Measurements from ENCODE around the gene CDC16.

The CDC16 gene

GRCh38 chr13:114304346-114305034 is 69.8 kb downstream of the CDC16 start:
- no peak for DNase-seq

DNA sequence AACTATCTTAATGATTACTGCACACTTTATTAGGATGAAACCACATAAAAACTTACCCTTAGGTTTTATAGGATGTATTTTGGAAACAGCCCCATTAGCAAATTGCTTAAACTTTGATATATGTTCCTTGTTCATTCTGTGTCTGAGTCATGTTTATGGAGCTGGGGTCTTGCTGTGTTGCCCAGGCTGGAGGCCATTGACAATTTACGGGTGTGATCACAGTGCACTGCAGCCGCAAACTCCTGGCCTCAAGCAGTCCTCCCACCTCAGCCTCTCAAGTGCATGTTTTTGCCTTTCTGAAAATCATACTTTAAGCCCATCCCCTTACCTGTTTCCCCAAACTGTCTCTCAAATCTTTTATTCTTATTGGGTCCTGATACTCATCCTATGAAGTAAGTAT is 74.4 kb downstream of the CDC16 start:
- no peak for DNase-seq

- no peak for DNase-seq
Measured at GRCh38 chr13:114309806-114310410, 75.2 kb downstream of the CDC16 start.

GRCh38 chr13:114310956-114311355 is 76.3 kb downstream of the CDC16 start:
- no peak for DNase-seq

DNA sequence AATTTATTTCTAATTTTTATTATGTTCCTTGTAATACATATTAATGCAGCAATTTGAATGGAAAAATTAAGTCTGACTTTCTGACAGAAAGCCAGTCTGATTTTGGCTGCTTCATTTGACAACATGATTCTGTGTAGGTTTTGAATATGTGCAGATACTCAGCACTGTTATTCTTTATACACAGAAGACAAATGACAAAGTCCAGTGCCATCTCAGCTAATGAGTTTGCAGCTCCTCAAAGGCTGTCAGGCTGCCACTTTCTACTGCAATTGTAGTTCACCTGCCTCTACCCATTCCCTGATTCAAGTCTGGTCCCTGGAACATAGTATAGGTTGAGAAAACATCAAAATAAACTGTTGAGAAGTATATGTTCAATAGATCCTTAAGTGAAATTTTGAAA is 76.7 kb downstream of the CDC16 start:
- no peak for DNase-seq

- DNase-seq = no peak
Measured at GRCh38 chr13:114311908-114312307, 77.2 kb downstream of the CDC16 start.

- peak; percentile 71 for DNase-seq
Measured at GRCh38 chr13:114313061-114313860, 78.6 kb downstream of the CDC16 start.

- peak; percentile 96 for DNase-seq
Measured at GRCh38 chr13:114314074-114314912, 79.6 kb downstream of the CDC16 start, which contains the start of gene CHAMP1. Gene CHAMP1, plus strand, starts transcription at chr13:114314503. Its CDS starts 9,340 bp downstream, at chr13:114323843.

- no peak for DNase-seq
Measured at GRCh38 chr13:114315074-114315785, 80.5 kb downstream of the CDC16 start.

DNA sequence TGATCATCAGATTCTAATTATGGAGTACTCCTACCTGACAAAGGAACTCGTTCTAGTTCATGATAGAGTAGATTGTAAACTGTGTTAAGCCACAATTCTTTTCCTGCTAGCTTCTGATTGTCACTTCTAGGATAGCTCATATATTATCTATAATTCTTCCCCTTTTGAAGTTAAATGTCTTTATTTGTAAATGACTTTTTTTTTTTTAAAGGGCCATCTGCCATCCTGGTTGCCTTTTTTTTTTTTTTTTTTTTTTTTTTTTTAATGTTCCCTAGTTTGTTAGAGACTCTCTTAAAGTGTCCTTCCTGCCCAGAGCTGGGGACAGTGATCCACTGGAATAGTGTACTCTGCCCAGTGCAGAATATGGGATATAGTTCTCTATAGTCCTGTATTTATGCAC is 83.9 kb downstream of the CDC16 start:
- no peak for DNase-seq

DNA sequence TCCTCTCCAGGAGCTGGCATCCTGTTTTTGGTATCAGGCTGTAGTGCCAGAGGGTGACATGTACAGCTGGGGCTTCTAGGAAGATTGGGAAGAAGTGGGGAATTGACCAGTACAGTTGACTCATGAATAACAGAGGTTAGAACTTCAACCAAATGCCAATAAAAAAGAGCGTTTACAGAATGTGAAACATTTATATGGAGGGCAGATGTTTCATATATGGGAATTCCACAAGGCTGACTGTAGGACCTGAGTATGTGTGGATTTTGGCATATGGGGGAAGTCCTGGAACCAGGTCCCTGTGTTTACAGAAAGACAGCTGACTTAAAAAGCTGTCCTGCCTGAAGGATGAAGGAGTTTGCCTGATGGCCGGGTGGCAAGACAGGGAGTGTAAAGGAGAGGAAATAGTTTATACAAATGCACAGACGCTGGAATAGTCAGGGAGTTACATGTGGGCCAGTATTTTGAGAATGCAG is 84.8 kb downstream of the CDC16 start:
- DNase-seq = no peak

GRCh38 chr13:114320065-114320464 is 85.4 kb downstream of the CDC16 start:
- no peak for DNase-seq

- DNase-seq = no peak
Measured at GRCh38 chr13:114321256-114321655, 86.6 kb downstream of the CDC16 start.

All from activated CD8-positive, alpha-beta memory T cell treated with anti-CD3 and anti-CD28 coated beads, Interleukin-2, amount 50 U/mL, for 48 hours (primary cell).